ENCODE data around the gene ZNF324B.
A peak's percentile ranks its signal among the peaks of the same experiment; 100 is the strongest.
"Not testable (repeated sequence)": the region's sequence is repeated elsewhere in the genome, so short reads cannot be mapped to it uniquely, and the experiment has no call there.

Gene ZNF324B

DNA sequence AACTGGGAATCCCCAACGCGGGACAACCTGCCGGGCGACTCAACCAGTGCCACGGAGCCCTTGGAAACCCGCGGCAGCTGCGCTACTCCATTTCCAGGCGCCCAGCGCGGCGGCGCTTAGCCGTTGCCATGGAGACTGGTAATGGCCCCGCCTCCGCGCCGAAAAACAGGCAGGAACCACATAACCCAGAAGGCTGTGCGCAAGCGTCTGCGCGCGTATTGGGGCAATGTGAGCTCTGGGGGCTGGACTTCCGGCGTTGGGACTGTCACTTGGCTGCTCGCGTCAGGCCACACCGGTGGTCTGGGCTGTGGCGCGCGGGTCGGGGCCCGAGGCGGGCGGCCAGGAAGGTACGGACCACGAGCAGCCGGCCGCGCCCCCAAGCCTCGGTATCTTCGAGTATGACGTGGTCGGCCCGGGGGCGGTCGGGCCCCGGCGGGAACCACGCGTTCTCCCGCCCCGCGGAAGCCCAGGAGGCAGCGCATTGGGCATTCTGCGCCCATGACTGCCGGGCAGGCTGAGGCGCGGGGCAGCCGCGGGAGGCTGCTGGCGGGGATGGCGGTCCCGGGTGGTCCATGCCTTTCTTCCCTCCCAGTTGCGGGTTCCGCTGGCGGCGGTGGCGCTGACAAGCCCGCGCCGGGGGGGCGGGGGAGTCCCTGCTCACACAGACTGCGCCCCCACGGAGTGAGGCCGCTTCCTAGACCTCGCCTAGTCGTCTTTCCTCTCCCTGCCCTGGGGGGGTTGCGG lies at the start of gene ZNF324B:
TSS of gene ZNF324B (plus strand) at position 265 of the 744 bp plus-strand sequence. CDS start 2,080 bp downstream, outside the sequence.
- DNase-seq: peak; percentile 91

DNA sequence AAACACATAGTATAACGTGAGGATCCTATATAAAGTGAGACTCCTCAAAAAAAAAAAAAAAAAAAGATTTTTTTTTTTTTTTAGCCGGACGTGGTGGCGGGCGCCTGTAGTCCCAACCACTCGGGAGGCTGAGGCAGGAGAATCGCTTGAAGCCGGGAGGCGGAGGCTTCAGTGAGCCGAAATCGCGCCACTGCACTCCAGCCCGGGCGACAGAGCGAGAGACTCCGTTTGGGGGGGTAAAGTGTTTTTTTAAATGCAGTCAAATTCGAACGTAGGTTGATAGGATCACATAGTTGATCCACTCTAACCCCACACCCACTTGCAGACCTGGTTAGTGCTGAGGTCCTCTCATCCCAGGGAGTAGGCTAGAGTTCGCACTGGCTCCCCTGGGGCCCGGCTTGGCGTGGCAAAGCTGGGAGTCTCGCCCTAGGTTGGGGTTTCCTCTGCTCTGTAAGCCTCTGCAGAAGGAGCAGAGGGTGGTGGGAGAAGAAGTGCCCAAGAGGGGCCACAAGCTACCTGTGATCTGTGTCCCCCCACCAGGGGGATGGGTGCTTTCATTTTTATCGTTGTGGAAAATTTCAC lies 49.5 kb upstream of the ZNF324B start:
- no peak for DNase-seq

DNA sequence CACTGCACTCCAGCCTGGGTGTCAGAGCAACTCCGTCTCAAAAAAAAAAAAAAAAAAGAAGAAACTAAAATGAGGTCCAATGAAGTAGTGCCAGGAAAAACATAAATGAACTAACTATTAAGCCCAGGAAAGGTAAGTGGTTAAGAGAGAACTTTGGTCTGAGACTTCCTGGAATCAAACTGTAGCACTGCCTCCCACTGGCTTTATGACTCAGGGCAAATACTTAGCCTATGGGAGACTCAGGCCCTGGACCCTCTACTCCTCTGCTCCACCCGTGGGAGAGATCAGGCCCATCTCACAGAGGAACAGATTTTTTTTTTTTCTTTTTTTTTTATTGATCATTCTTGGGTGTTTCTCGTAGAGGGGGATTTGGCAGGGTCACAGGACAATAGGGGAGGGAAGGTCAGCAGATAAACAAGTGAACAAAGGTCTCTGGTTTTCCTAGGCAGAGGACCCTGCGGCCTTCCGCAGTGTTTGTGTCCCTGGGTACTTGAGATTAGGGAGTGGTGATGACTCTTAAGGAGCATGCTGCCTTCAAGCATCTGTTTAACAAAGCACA lies 47.4 kb upstream of the ZNF324B start:
- not testable (repeated sequence) for DNase-seq

DNA sequence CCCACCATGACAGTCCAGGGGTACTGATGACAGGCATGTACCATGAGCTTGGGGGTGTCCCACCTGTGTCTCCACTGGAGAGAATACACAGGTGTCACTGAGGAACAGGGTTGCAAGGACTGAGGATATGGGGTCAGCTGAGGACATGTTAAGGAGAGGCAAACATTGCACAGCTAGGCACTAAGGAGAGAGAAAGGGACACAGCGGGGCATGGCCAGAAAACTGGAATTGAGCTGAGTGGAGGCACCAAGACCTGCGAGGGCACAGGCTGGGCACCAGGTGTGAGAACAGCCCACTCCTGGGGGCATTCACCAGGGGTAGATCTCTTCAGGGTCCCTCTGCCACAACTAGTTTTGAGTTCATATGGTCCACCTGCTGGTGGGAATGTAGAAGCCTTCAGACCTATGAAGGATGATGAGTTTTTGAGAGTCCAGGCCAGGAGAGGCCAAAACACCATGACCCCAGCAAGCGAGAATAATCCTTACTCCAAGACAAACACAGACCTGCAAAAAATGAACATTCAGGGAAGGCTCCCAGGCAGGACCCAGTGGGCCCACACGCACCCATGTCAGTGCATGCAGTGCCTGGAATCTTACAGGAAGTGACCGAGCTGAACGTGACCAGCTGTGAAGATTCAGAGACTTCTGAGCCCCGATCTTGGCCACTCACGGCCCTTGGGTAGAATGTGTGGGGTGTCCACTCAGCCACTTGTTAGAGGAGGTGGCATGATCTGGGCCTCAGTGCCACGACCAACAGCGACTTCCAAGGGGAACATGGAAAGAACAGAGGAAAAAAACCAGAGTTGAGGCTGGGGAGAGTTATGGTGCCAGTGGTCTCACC lies 44.4 kb upstream of the ZNF324B start:
- no peak for DNase-seq

DNA sequence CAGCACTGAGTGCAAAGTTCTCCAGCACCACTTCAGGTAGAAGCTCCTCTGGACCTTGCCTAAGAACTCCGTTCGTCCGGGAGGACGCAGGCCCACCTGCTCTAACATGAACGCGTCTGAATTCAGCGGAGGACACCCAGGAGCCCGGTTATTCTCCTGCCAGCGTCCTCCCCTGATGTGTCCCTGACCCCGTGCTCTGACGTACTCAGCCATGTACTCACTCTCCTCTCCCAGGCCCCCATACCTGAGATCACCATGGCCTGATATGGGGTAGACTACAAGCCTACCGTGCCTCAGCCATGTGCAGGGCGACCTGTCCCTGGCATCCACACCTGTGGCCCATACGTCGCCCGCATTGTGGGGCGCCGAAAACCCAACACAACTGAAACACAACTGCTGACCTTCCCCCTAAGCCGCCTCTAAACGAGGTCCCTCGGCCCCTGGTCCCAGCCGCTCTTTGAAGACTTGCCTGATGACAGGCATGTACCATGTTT lies 43.7 kb upstream of the ZNF324B start:
- DNase-seq: no peak

DNA sequence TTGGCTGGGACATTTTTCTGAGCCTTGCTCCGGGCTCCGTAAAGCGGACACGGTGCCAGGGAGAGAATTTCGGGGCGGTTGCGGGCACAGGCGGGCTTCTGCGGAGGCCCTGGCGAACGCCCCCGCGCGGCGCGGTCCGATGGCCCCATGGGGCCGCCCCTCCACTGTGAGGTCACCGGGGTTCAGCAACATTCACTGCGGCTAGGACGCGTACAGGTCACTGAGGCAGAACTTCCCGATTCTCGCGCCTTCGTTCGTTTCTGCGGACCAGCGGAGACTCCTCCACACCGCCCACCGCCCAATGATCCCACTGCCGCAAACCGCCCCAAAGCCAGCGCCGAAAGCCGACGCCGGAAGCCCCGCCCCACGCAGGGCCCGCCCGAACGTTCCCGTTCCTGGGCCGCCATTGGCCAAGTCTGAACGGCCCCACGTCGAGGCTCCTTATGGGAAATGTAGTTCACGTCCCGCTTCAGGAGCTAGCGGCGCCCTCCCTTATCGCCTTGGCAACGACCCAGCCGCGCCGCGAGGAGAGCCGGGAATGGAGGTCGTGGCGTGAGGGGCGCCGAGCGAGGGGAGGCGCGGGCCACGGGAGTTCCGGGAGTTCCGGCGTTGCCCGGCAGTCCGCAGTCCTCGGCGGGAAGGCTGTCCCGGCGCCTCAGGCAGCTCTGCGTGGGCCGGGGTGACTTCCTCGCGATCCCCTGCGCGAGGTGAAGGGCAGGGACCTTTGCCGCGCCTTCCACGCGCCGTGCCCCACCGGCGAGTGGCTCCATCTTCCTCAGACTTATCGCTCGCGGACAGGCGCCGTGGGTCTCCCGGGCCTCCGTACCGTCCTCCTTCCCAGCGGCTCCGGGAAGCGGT lies 43.0 kb upstream of the ZNF324B start, which contains the start of gene ZNF584:
TSS of gene ZNF584 (plus strand) at position 498 of the 858 bp plus-strand sequence. CDS start 499 bp downstream, outside the sequence.
- DNase-seq: peak; percentile 90

DNA sequence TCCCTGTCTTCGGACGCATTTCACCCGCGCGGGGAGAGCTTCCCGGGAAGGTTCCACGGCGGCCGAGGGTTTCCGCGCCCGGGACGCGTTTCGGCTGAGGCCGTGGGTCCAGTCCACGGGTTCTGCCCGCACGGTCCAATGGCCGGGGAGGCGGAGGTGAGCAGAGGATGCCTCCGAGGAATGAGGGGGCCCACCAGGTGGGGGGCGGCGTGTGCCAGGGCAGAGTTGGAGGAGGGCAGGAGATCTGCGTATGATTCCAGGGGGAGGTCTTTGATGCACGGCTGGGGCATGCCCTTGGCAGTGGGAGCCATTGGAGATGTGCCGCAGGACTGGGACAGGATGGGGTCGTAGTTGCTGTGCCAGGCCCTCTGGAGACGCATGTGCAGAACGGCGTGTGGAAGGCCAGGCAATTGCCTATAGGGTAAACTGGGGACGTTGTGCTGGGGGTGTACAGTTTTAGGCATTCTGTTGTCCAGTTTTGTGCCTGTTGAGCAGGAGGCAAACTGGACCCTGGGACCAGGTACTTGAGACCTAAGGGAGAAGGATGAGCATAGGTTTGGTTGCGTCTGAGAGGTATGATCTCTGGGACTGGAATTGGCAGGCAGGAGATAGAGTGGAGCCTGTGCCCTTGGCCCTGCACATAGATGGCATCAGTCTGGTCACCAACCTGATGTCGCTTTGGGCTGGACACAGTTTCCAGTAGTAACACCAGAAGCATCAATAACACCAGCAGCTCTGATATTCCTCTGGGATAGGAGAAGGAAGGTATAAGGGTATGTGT lies 42.2 kb upstream of the ZNF324B start:
- no peak for DNase-seq

DNA sequence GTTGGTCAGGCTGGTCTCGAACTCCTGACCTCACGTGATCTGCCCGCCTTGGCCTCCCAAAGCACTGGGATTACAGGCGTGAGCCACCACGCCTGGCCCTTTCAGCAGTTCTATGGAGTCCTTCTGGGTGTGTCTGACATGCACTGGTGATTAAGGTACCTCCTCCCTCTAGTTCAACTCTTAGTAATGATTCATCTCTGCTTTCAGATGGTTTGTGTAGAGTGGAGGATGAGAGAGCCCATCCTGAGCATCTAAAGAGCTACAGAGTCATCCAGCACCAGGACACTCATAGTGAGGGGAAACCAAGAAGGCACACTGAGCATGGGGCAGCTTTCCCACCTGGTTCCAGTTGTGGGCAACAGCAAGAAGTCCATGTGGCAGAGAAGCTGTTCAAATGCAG lies 34.8 kb upstream of the ZNF324B start:
- no peak for DNase-seq

DNA sequence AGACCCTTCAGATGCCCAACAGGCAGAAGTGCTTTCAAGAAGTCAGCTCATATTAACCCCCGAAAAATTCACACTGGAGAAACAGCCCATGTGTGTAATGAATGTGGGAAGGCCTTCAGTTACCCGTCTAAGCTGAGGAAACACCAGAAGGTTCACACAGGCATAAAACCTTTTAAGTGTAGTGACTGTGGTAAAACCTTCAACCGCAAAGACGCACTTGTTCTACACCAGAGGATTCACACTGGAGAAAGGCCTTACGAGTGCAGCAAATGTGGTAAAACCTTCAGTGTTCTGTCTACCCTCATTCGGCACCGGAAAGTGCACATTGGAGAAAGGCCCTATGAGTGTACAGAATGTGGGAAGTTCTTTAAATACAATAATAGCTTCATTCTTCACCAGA lies 34.4 kb upstream of the ZNF324B start:
- no peak for DNase-seq

DNA sequence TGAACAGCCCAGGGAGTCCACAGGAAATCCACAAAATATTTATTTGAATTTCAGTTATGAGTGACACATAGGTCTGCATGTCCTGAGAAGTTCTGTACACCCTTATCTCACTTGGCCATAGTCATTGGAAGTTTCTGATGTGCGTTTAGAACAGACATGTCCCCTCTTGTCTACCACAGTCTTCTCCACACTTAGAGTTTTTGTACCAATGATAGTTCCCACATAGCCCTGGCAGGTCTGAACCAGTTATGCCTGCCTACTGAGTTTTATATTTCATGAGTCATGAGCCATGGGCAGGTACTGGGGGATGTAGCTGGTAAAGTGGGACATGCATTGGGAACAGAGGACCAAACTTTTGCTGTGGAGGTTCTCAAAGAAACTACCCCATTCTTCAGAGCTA lies 22.8 kb upstream of the ZNF324B start:
- DNase-seq: no peak

DNA sequence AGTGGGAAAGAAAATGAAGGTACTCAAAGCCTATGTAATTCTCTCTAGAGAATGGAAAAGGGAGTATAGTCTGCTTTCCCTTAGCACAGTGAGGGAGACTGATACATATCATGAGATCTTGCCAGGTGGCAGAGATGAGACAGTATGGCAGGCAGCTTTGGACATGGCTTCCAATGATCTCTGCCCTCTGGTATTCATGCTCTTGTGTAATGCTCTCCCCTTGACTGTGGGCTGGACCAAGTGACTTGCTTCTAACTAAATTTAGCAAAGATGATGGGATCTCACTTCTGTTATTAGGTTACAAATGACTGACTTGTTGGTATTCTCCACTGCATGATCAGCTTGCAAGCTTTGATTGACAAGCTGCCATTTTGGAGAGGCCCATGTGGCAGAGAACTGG lies 21.7 kb upstream of the ZNF324B start:
- DNase-seq: no peak

DNA sequence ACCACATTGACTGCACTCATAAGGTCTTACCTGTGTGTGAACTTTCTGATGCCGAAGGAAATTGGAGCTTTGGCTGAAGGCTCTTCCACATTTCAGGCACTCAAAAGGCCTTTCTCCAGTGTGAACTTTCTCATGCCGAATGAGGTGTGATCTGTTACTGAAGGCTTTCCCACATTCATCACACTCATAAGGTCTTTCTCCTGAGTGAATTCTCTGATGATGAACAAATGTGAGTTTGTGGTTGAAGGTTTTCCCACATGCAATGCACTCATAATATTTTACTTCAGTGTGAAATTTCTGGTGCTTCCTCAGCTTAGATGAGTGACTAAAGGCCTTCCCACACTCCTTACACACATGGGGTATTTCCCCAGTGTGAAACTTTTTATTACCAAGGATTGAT lies 17.2 kb upstream of the ZNF324B start:
- DNase-seq: no peak

DNA sequence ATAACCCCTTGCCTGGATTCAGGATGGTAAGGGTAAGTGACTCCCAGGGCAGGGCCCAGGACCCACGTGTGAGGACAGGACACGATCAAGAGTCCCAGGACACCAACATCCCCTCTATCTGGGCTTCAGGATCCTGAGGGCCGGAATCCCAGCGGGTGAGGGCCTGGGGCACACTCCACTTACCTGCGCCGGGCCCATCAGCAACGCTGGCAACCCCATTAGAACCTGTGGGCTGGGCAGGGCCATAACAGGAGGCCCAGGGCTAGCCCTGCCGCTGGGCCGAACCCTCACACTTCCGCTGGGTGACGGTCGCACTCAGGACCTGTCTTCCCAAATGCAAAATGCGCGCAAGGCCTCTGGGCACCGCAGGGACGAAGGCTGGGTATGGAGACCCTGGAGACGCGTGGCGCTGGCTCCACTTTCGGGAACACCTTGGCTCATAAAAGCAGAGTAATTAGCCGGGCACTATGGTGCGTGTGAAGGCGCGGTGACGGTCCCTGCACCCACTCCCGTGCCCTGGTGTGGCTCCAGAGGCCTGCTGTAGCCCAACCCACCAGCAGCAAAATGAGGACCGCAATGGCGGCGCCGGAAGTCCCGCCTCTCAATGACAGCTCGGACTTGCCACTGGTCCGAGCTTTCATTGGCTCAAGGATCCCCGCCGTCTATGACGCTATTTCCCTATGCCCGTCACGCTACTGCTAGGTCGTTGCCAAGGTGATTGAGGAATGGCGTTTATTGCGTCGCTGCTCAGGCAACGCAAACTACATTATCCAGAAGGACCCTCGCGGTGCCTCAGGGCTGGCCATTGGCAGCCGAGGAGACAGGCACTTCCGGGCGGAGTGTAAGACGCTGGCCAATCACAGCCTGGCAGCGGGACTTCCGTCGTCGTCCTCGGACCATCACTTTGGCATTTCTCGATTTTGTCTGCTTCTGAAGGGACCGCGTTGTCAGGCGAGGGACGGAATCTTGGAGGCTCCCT lies 11.6 kb upstream of the ZNF324B start, which contains the start of gene ZNF132:
TSS of gene ZNF132 (minus strand) at position 578 of the 979 bp plus-strand sequence. CDS start at position 246, 332 bp downstream.
- peak; percentile 99 for DNase-seq

DNA sequence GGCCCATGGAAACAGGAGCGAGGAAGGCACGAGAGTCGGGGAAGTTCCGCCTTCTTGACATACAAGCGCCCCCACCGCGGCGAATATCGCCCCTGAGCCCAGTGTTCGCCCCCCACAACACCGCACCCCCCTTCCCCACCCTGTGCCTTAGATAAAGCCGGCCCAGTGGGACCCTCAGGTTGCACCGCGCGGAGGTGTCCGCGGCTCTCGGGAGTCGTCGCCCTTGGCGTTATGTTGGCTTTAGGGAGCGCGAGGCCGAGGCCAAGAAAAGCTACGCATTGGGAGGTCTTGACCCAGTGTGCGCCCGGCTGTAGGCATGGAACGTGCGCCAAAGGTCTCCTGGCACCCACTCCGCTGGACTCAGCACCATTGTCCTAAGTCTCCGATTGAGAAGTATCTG lies 10.9 kb upstream of the ZNF324B start:
- DNase-seq: no peak

DNA sequence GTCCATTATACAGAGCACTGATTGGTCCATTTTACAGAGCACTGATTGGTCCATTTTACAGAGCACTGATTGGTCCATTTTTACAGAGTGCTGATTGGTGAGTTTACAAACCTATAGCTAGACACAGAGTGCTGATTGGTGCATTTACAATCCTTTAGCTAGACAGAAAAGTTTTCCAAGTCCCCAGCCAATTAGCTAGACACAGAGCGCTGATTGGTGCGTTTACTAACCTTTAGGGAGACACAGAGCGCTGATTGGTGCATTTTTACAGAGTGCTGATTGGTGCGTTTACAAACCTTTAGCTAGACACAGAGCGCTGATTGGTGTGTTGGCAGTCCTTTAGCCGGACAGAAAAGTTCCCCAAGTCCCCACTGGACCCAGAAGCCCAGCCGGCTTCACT lies 8.4 kb upstream of the ZNF324B start:
- not testable (repeated sequence) for DNase-seq

DNA sequence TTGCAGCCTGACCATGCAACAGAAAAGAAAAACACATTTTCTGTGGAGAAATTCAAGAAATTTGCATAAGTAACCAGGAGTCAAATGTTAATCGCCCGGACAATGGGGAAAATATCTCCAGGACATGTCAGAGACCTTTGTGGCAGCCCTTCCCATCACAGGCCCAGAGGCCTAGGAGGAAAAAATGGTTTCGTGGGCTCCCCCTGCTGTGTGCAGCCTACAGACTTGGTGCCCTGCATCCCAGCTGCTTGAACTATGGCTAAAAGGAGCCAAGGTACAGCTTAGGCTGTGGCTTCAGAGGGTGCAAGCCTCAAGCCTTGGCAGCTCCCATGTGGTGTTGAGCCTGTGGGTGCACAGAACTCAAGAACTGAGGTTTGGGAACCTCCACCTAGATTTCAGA lies 2.6 kb upstream of the ZNF324B start:
- not testable (repeated sequence) for DNase-seq

DNA sequence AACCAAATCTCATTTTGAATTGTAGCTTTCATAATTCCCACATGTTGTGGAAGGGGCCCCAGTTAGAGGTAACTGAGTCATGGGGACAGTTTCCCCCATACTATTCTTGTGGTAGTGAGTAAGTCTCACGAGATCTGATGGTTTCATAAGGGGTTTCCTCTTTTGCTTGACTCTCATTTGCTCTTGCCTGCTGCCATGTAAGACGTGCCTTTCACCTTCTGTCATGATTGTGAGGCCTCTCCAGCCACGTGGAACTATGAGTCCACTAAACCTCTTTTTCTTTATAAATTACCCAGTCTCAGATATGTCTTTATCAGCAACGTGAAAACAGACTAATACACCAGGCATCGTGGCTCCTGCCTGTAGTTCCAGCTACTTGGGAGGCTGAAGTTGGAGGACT lies 1.4 kb upstream of the ZNF324B start:
- not testable (repeated sequence) for DNase-seq

DNA sequence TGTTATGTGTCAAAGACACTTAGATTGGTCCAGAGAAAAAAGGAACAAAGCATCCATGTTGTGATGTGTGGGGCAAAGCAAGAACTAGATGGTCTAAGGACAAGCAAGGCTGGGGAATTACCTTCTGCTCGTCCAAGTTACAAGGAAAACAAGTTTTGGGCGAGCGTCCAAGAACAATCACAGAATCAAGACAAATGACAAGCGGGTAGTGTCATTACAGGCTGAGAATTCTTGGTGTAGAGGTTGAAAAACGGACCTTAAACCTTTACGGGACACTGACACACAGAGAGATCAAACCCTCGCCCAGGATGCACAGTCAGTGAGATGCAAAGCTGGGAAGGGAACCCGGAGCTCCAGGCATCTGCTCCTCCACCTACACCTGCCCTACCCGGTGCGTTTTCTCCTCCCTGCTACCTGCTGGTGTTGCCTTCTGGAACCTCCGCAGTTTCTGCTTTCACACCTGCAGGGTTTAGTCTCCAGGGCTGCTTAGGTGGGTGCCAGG lies 515 bp upstream of the ZNF324B start:
- DNase-seq: peak; percentile 58

DNA sequence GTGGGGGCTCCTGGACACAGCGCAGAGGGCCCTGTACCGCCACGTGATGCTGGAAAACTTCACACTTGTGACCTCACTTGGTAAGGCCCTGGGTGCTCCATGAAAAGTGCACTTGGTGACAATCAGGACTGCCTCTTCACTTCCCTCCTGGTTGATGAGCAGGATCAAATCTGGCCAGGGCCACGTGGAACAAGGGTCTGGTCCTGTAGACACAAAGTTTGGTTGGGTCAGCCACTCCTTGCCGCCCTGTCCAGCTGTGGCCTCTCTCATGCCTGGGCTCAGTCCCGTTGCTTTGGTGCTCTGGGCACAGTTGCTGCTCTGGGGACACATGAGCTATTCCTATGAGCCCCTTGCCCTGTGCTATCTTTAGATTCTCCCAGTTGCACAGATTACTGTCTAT lies 2.3 kb downstream of the ZNF324B start:
- DNase-seq: no peak

DNA sequence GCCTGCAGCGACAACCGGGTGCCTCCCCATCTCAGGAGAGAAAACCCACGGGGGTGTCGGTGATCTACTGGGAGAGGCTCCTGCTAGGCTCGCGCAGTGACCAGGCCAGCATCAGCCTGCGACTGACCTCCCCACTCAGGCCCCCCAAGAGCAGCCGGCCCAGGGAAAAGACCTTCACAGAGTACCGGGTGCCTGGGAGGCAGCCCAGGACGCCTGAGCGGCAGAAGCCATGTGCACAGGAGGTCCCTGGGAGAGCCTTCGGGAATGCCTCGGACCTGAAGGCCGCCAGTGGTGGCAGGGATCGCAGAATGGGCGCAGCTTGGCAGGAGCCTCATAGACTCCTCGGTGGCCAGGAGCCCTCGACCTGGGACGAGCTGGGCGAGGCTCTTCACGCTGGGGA lies 3.9 kb downstream of the ZNF324B start:
- DNase-seq: no peak

Measured in DMS153 (cell line).